Choroid plexus epithelial cell (primary cell): ENCODE results near the gene RBP5.

Source experiments
- DNase-seq: peaks from one replicate; pipeline ENCODE4 v3.0.0-alpha.2; 2010; ENCODE audit warnings: low read depth
- H3K4me3 ChIP-seq: 2 replicates; pipeline ENCODE4 v1.5.1; 2011; ENCODE audit warnings: low read depth, mild to moderate bottlenecking, control low read depth, low read length, moderate library complexity
- CTCF ChIP-seq: conservative IDR thresholded peaks from 2 replicates; pipeline ENCODE4 v1.5.1; 2011; ENCODE audit warnings: low read depth, mild to moderate bottlenecking, control low read depth, inconsistent platforms, low read length, moderate library complexity

Gene RBP5

GRCh38 chr12:7091660-7092228 is 36.9 kb downstream of the RBP5 start:
- H3K4me3 ChIP-seq = peak overlapping the region; percentile 56
- TF ChIP-seq CTCF = no peak
- no peak for DNase-seq

- H3K4me3 ChIP-seq = no peak overlapping the region
- no peak for DNase-seq
- no peak for TF ChIP-seq CTCF
Observed at GRCh38 chr12:7091171-7091570, 37.5 kb downstream of the RBP5 start.

GRCh38 chr12:7090222-7090998 is 38.3 kb downstream of the RBP5 start:
- peak; percentile 68 for DNase-seq
- TF ChIP-seq CTCF = no peak
- H3K4me3 ChIP-seq = no peak overlapping the region

- H3K4me3 ChIP-seq = no peak overlapping the region
- DNase-seq = no peak
- TF ChIP-seq CTCF = no peak
Observed at GRCh38 chr12:7089196-7089871, 39.4 kb downstream of the RBP5 start.

- no peak for TF ChIP-seq CTCF
- H3K4me3 ChIP-seq = no peak overlapping the region
- DNase-seq = no peak
Observed at GRCh38 chr12:7083125-7083524, 45.6 kb downstream of the RBP5 start.

GRCh38 chr12:7081037-7081436 is 47.7 kb downstream of the RBP5 start:
- TF ChIP-seq CTCF = no peak
- no peak for DNase-seq
- H3K4me3 ChIP-seq = no peak overlapping the region
